GM20431 (cell line): ENCODE measurements around the gene SLC12A9.
"Not testable (repeated sequence)": the region's sequence is repeated elsewhere in the genome, so short reads cannot be mapped to it uniquely, and the experiment has no call there.

ENCODE experiments used
- in situ Hi-C: fragments of 300-500 bp; cut with MseI, MboI; formaldehyde crosslinking; loops from one replicate; pipeline ENCODE4 v1.15.0; 2020; ENCODE audit warnings: low sequenced_read_pairs; ENCODE audit not compliant: unreplicated experiment

The SLC12A9 gene

DNA sequence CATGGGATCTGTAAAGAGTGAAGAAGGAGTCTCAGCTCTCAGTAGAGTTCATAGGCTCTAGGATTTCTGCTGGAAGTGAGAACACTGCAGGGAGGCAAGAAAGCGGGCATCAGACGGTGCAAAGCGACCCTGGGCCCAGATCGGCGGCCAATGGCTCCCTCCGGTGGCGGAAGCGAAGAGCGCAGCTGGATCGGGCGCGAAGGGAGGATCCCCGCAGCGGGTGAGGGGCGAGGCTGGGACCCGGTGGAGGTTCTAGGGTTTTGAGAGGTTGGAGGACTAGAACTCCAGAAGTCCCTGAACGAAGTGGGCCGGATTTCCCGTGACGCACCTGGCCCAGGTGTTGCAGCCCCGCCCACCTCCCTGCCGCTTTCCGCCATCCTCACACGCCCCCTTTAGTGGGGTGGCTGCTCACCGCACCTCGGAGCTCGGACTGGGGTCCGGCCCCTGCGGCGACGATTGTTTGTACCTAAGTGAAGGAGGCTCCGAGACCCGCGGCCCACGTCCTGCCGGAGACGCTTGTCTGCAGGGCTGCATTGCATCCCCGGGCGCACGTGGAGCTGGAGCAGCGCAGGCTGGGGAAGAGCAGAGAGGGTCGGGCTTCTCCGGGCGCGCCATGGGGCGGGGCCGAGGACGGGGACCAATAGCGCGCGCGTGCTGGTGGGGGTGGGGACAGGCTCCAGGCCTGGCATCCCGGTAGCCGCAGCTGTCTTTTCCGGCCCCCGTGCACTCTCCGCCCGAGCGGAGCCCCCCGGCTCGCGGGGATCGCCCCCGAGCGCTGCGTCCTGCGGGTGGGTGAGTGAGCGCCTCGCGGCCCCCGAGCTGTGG, at the start of gene SLC12A9:
SLC12A9 (plus strand) TSS at position 666 of the 825 bp plus-strand sequence. CDS start 1,485 bp downstream, outside the sequence.
- in situ Hi-C loops = no loop called here

DNA sequence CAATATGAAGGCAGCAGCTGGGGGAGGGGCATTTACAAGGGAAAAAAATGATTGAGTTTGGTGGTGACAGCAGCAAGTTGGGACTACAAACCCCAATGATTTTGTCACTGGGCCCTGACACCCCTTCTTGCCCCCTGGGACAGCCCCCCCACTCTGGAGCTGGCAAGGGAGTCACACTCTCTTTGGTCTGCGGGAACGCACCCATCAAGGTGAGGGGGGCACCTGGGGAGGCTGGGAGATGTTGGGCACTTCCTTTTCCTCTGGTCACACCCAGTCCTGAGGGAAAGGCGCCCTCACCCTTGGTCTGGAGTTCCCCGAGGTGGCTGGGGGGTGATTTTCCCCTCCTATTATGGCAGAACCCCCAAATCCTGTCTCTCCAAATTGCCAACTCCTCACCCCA, 49.6 kb upstream of the SLC12A9 start:
- in situ Hi-C loops = no loop called here

GRCh38 chr7:100803398-100804161, 48.9 kb upstream of the SLC12A9 start:
- in situ Hi-C loops = no loop called here

GRCh38 chr7:100804681-100805431, 47.7 kb upstream of the SLC12A9 start:
- in situ Hi-C loops = no loop called here

DNA sequence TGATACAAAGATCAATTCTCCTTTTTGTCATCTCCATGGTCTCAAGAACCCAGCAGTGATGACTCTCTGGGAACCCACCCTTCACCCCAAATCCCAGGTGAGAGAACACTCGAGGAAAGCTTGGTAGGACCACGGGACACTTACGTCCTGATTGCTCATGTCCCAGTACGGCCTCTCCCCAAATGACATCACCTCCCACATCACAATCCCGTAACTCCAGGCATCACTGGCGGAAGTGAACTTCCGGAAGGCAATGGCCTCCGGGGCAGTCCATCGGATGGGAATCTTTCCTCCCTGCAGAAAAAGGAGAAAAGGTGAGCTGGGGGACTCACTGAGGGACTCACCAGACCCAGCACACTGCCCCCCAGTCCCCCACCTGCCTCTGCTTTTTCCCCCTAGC, 46.2 kb upstream of the SLC12A9 start:
- in situ Hi-C loops = no loop called here

DNA sequence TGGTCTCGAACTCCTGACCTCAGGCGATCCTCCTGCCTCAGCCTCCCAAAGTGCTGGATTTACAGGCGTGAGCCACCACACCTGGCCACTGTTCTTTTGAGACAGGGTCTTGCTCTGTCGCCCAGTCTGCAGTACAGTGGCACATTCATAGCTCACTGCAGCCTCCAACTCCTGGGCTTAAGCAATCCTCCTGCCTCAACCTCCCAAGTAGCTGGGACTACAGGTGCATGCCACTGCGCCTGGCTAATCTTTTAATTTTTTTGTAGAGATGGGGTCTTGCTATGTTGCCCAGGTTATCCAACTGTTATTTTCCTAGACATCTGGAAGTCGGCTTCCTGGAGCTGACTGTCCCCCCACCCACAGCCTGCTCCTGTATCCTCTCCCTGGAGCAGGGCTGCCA, 45.6 kb upstream of the SLC12A9 start:
- in situ Hi-C loops = not testable (repeated sequence)

DNA sequence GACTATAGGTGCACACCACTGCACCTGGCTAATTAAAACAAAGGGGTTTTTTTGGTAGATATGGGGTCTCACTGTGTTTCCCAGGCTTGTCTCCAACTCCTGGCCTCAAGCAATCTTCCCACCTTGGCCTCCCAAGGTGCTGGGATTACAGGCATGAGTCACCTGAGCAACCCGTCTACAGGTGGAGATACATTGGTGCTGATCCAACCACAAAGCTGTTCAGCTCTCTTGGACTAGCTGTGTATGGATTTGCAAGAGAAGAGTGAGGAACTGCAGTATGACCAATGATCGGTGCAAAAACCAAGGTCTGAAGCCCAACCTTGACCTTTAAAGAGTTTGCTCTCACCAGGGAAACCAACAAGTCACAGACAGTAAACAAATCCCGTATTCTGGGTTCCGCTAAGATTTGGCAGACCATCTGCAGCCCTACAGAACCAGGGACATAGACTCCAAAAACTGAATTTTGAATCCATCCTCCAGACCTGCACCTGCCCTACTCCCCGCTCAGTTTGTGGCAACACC, 44.1 kb upstream of the SLC12A9 start:
- in situ Hi-C loops = no loop called here

DNA sequence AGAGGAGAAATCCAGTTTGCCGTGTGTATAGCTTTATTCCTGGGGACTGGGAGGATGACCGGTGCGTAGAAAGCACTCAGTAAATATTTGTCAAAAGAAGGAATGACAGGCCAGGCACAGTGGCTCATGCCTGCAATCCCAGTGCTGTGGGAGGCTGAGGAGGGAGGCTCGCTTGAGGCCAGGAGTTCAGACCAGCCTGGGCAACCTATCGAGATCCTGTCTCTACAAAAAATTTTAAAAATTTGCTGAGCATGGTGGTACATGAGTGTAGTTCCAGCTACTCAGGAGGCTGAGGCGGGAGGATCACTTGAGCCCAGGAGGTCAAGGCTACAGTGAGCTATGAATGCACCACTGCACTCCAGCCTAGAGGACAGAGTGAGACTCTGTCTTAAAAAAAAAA, 41.0 kb upstream of the SLC12A9 start:
- in situ Hi-C loops = no loop called here

DNA sequence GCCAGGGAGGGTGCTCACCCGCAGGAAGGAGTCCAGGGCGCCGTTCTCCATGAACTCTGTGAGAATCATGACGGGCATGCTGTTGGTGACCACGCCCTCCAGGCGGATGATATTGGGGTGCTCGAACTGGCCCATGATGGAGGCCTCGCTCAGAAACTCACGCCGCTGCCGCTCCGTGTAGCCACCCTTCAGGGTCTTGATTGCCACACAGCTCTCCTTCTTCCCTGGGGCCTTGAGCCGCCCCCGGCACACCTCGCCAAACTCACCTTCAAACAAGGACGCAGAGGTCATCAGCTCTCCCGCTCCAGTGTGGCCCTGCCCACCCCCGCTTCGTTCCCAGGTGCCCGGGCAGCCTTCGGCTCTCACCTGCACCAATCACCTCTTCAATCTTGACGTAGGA, 39.8 kb upstream of the SLC12A9 start:
- in situ Hi-C loops = no loop called here

DNA sequence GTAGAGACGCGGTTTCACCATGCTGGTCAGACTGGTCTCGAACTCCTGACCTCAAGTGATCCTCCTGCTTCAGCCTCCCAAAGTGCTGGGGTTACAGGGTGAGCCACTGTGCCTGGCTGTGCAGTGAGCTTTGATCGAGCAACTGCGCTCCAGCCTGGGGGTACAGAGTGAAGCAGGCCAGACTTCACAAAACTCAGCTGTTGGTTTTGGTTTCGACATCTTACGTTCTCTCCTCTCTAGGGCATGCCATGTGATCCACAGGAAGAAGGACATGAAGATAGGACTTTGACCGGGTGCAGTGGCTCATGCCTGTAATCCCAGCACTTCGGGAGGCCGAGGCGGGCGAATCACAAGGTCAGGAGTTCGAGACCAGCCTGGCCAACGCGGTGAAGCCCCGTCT, 36.0 kb upstream of the SLC12A9 start:
- in situ Hi-C loops = not testable (repeated sequence)

DNA sequence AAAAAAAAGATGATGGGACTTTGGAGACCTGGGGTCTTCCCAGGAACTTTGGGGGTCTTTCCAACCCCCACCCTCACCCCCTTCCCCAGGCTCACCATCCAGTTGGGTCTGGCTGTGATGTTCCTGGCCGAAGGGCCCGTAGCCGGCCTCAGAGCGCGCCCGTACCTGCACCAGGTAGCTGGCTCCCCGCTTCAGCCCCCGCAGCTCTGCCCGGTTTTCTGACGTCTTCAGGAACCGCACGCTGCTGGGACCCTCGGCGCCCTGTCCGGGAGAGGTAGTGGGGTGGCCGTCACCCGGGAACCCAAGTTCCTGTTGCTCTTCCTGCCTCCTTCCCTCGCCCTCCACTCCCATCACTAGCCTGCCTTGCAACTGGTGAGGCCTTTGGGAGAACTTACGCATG, 35.4 kb upstream of the SLC12A9 start:
- in situ Hi-C loops = no loop called here

DNA sequence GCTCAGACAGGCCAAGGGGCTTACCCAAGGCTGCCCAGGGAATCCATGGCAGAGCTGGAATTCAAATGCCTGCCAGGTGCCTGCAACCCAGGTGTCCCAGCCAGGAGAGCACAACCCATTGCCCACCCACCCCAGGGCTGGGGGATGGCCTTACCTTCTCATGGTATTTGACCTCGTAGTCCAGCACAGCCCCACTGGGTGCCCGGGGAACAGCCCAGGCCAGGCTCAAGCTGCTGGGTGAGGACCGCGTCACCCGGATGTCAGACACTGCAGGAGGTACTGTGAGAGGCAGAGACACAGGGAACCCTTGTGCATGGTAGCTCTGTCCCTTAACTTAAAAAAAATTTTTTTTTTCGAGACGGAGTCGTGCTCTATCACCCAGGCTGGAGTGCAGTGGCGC, 34.1 kb upstream of the SLC12A9 start:
- in situ Hi-C loops = no loop called here

GRCh38 chr7:100818825-100819224, 33.7 kb upstream of the SLC12A9 start:
- in situ Hi-C loops = no loop called here

DNA sequence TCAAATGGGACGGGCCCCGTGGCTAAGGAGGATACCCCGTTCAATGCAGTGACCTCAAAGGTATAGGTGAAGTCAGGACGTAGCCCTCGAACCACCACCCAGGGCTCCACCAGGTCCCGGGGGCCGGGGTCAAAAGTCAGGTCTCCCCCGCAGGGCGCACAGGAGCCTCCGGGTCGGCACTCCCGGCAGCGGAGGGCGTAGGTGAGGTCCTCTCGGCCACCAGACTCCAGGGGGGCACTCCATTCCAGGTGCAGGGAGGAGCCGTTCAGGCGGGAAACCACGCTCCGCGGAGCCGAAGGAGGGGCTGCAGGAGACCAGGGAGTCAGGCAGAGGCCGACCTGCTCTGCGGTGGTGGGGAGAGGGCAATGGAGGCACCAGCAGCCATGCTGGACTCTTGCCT, 32.9 kb upstream of the SLC12A9 start:
- in situ Hi-C loops = no loop called here

DNA sequence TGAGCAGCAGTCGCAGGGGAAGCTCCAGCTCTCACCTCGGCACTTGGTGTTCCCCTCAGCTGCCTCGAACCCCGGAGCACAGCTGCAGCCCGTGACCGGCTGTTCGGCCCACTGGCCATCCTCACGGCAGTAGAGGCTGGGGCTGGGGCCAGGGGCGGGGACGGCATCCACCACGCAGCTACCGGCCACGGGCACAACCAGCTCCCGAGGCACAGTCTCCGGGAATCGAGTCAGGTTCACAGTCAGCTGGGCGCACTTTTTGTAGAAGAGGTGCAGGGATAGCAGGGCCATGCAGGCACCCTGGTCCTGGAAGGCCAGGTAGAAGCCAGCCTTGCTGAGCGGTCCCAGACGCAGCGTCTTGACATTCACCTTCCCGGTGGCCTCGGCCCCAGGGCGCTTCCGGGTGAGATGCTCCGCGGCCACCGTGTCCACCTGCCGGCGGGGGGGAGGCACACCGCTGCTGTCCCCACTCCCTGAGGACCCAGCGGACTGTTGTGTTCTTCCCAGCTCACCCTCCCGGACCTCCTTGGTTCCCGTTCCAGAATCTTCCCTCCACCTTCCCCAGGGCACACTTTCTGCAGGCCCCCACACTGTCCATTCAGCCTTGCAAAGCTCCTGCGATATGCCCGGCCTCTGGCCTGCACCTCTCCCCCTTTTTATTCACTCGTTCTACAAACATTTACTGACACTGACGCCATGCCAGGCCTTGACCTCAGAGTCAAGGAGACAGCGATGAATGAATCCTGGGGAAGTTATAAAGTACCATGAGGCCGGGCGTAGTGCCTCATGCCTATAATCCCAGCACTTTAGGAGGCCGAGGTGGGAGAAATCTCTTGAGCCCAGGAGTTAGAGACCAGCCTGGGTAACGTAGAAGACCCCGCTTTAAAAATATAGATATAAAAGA, 30.0 kb upstream of the SLC12A9 start:
- in situ Hi-C loops = no loop called here

DNA sequence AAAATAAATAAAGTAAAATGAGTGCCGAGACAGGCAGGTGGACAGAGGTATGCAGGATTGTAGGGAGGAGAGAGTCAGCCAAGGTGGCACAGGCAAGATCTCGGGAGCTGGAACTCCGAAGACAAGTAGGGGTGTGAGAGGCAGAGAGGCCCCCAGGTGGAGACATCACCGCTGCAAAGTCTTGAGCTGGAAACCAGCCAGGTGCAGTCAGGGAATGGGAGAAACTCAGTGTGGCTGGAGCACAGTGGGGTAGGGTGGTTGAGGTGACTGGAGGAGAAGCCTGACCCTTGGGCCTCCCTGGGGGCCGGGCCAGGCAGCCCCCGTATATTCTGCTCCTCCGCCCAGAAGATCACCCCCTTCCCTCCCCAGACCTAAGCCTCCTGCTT, 29.4 kb upstream of the SLC12A9 start:
- in situ Hi-C loops = no loop called here

DNA sequence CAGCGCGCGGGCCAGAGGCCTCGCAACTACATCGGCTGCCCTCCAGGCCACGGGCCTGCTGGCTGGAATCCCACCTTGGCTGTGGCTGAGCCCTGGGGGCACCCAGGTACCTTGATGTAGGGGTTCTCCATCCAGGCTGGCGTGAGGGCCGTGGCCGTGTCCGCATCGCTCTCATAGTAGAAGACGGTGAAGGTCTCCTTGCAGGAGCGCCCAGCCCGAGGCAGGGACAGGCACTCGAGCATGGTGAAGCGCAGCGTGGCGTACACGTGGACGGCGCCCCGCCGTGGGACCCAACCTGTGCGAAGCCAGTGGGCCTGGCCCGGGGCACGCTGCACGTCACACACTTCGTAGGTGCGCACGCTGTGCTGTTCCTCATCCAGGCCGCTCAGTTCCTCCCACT, 29.0 kb upstream of the SLC12A9 start:
- in situ Hi-C loops = no loop called here

DNA sequence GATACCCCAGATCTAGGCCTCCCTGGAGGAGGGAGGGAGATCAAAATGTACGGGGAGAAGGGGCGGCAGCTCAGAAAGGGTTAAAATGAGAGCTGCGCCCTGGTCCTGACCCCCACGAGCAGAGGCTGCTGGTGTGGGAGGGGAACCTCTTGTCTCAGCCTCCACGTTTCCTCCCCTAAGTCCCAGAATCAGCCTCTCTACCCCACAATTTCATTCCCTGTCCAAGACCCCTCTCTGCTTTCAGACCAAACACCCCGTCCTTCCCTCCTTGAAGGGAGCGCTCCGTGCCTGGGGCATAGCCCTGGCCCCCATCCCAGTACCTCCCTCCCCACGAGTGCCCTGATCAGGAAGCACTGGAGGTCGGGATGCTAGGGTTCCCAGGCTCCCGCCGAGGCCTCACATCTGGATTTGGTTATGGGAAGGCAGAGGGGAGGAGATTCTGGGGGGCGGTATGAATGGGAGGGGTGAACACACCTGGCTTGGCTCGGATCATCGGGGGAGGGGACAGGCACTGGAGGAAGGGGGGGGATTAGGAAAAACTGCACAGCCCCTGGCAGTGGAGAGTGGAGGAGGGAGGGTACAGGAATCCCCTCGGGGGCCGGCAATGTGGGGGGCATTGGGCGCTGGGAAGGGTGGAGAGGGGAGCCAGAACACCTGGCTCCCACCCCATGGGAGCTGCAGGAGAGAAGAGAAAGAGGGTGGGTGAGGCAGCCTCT, 27.9 kb upstream of the SLC12A9 start:
- in situ Hi-C loops = no loop called here

DNA sequence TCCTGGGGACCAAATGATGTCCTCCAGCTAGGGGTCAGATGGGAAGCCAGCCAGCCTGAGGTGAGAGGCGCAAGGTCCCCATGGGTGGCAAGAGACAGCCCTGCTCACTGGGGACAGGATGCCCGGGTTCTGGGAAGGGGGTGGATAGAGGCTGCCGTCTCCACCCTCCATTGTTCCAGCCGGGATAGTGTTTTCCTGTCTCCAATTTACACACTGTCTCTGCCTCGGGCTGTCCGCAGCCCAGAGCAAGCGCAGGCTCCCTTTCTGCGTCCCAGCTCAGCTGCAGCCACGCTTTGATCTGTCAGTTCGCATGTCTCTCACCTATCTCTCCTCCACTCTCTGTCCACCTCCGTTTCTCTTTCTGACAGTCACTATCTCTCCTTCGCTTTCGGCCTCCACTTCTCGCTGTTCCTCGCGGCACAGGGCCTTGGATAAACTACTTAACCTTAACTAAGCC, 27.3 kb upstream of the SLC12A9 start:
- in situ Hi-C loops = no loop called here
